ENCODE data around the gene ALDH5A1.
"Not testable (repeated sequence)": the region's sequence is repeated elsewhere in the genome, so short reads cannot be mapped to it uniquely, and the experiment has no call there.

Gene ALDH5A1

GRCh38 chr6:24489470-24489869 lies 5.3 kb upstream of the ALDH5A1 start, which contains the start of gene GPLD1:
Gene GPLD1 (minus strand): TSS chr6:24489578. CDS start chr6:24489511, 67 bp downstream.
- no peak for DNase-seq

DNA sequence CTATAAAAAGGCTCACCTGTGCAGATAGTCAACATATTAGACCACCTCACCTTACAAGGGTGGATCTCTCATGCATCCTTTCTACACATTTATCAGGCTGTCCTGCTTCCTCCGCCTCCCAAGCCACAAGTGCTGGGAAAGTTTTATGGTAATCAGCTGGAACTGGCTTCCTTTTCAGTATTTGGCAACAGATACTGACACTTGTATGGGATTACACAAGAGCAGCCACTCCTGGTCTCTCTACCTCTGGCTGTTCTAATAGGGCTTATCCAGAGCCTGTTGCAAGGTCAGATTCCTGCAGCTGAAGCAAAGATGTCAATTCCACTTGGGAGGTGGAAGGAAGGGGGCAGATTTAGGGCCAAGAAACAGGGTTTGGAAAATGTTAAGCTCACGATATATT lies 4.9 kb upstream of the ALDH5A1 start:
- no peak for DNase-seq

DNA sequence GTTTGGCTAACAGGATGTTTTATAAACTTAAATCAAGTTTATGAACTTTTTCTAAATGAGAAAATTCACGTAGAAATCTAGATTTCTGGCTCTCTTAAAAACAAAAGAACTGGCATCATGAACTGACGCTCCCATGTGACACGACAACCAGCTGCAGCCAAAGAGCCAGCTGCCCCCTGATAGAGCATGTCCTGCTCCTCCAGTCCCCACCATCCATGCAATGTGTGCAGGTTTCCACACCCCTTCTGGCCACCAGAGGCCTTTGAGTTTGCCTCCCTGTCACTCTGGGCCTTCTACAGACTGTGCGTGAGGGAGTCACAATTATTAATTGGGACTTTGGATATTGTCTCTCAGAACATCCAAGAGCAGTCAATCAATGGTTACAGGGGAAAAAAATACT lies 3.8 kb upstream of the ALDH5A1 start:
- DNase-seq: no peak

DNA sequence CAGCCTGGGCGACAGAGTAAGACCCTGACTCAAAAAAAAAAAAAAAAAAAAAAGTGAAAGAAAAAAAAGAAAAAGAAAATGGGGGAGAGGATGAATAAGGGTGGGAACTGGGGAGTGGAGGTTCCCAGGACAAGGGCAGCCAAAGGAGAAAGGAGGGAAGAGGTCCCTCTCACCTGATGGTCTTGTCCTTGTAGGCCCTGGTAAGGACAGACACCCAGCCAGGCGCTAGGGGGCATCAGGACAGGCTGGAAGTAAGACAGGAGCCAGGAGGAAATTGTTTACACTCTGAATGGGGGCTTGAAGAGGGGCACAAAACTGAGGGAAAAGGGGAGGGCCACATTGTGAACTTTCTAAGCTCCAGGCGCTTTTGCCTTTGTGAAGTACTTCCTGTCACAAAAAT lies 2.3 kb upstream of the ALDH5A1 start:
- DNase-seq: no peak

DNA sequence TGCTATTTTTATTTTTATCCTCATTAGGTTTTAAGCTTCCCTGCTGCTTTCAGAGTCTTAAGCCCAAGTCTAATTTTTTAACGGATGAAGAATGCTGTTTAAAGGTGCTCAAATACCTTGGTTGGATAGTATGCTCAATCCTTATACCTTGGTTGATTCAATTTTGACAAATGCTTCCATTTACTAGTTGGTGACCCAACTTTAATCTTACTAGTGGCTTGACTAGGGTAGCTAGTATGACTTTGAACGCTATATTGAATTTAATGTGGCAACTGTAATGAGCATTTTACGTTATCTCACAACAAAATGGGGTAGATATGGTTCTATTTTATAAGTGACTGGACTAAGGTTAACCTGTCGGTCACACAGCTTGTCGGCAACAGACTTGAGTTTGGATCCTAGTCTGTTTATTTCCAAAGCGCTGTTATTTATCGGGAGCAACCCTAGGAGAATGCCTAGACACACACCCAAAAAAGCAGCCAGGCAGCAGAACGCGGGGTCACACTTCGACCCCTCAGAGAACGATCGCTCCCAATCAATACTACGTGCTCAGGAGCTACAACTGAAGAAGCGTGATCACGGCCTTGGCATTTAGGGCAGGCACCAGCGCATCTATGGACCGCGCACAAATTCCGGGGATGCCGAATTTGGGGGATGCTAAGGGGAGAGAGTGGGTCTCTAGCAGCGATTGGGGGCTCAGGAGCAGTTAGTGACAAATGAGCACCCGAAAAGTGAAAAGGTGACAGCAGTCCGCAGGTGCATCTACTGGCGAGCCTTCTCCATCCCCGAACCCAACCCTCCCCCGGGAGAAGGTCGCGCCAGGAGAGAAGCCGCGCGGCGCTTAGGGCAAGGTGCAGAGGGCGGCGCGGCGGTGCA lies 586 bp upstream of the ALDH5A1 start:
- DNase-seq: no peak

DNA sequence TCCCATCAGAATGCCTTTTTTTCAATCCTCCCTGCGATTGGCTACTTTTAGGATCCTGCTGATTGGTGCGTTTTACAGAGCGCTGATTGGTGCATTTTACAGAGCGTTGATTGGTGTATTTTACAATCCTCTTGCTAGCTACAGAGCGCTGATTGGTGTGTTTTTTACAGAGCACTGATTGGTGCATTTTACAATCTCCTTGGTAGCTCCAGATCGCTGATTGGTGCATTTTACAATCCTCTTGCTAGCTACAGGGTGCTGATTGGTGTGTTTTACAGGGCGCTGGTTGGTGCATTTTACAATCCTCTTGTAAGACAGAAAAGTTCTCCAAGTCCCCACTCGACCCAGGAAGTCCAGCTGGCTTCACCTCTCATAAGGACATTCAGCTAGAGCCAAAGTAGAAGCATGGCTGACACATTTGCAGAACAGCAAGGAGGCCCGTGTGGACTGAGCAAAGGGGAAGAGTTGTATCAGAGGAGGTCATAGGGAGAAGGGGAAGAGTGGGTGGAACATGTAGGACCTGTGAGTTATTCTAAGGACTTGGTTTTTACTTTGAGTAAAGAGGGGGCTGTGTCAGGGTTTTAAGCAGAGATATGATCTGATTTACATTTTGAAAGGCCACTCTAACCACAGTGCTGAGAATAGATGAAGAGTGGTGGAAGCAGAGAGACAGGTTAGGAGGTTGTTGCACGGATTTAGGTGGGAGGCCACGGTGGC lies 2.6 kb downstream of the ALDH5A1 start:
- DNase-seq: no peak

- DNase-seq: no peak
These were observed 5.9 kb downstream of the ALDH5A1 start for GRCh38 chr6:24500683-24501082.

DNA sequence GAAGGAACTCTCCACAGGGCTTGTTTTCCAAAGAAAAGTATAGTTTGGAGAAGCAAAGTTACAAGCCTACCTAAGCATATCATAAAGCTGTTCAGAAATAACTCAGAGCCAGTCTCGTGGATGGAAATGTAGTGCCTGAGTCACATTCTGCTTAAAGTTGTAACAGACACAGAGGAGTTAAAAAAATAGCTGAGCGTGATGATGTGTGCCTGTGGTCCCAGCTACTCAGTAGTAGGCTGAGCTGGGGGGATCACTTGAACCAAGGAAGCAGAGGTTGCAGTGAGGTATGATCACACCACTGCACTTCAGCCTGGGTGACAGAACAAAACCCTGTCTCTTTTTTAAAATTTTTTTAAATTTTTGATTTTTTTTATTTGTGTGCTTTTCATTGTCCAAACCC lies 6.6 kb downstream of the ALDH5A1 start:
- DNase-seq: no peak

DNA sequence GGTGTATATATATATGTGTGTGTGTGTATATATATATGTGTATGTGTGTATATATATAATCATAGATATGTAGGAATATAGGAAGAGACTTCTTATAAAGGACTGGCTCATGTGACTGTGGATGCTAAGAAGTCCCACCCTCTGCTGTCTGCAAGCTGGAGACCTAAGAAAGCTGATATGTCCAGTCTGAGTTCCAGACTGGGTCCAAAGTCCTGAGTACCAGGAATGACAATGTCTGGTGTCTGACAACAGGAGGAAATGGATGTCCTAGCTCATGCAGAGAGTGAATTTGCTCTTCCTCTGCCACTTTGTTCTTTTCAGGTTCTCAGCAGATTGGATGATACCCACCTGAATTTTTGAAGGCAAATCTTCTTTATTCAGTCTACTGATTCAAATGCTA lies 7.1 kb downstream of the ALDH5A1 start:
- no peak for DNase-seq

GRCh38 chr6:24504287-24504648 lies 9.5 kb downstream of the ALDH5A1 start:
- DNase-seq: no peak

- DNase-seq: no peak
These were observed 10.1 kb downstream of the ALDH5A1 start for GRCh38 chr6:24504649-24505586.

GRCh38 chr6:24506814-24507520 lies 12.2 kb downstream of the ALDH5A1 start:
- no peak for DNase-seq

DNA sequence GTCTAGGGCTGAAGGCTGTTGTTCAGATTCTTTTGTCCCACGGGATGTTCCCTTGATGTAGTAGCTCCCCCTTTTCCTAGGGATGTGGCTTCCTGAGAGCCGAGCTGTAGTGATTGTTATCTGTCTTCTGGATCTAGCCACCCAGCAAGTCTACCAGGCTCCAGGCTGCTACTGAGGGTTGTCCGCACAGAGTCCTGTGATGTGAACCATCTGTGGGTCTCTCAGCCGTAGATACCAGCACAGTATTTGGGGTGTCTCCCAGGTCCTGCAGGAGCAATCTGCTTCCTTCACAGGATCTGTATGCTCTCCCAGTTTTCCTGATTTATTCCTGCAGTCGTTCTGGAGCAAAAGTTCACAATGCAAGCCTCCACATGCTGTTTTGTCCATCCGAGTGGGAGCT lies 17.2 kb downstream of the ALDH5A1 start:
- not testable (repeated sequence) for DNase-seq

GRCh38 chr6:24513602-24514001 lies 18.8 kb downstream of the ALDH5A1 start:
- DNase-seq: no peak

DNA sequence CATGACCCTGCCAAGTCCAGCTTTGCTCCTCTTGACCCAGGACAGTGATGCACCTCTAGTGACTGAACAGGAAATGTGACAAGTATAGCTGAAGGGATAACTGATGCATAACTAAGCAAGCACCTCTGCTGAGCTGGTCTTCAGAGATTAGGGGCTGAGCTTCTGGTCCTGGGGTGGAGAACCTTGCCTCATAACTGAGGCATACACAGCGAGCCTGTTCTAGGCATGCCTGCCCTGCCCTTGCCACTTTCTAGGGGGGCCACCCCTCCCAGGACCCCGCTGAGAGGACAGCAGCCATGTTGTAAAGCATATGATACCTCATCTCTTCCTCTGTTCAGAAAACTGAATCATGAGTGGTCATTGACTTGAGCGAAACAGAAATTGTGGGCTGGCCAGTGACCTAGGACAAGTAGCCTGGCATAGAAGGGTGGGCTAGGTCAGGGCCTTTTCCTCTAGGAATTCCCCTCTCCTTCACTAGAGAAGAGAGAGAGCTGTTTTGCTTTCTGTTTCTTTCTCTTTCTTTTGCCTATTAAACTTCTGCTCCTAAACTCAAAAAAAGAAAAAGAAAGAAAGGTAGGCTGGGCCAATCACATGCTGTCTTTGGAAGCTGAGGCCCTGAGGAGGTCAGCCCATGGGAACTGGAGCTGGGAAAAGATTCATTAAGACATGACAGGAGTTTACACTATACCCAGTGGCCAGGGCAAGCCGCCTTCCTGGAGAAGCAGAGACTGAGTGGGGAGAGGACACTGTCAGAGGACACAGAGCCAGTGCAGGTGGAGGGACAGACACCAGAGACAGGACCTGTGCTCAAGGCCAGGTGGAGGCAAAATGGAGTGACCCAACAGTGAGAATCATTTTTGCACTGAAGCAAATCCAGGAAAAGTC lies 23.1 kb downstream of the ALDH5A1 start:
- DNase-seq: no peak

GRCh38 chr6:24520929-24521546 lies 26.3 kb downstream of the ALDH5A1 start:
- no peak for DNase-seq

GRCh38 chr6:24522228-24523176 lies 27.7 kb downstream of the ALDH5A1 start:
- no peak for DNase-seq

DNA sequence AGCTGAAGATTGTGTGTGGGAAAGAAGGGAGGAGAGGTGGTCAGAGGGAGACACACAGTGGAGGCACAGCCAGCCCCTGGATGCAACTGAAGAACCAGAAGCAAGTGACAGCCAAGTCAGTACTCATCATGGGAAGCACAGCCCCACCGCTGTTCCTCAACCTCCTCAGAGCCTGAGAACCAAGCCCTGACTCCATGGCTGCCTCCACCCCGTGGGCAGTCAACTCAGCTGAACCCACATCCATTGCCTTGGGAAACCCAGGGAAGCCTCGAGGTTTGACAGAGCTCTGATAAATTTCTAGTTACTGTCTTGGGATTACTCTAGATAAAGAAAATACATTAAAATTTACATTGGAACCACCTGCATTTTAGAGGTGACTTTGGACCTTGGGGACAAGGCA lies 29.6 kb downstream of the ALDH5A1 start:
- no peak for DNase-seq

- no peak for DNase-seq
These were observed 30.0 kb downstream of the ALDH5A1 start for GRCh38 chr6:24524805-24525204.

DNA sequence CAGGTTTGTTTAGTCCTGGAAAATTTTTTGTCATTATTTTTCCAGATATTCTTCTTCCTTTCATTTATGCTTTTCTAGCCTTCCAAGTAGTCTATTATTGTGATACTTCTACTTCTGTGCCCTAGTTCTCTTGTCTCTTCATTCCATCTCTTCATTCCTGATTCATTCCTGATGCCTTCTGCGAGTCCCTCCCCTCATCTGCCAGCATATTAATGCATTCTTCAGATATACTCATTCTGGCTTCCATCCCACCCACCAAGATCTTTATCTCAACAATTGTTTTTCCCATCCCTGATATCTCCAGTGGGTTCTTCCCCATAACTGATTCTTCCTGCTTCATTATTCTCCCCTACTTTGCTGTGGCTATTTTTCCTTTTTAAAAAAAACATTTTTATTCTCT lies 35.2 kb downstream of the ALDH5A1 start:
- DNase-seq: no peak

Measured in DMS 273 treated with DMSO at 0.1 percent for 48 hours (cell line).